Stimulated activated effector memory CD8-positive, alpha-beta T cell treated with anti-CD3 and anti-CD28 coated beads, Interleukin-12 subunit alpha, Interleukin-12 subunit beta, amount 100 ng/mL, for 72 hours (primary cell): ENCODE measurements around the gene ZMYND8.
"Not testable (repeated sequence)": the region's sequence is repeated elsewhere in the genome, so short reads cannot be mapped to it uniquely, and the experiment has no call there.

ENCODE experiments used
- ATAC-seq: fragments of 150-1000 bp; cut with Tn5 transposase; 2 replicates; pipeline ENCODE4 v1.10.0; 2021
- DNase-seq, 2 donors: peaks; one replicate each; pipeline ENCODE4 v3.0.0; 2021 to 2022; ENCODE audit warnings: low spot score in 2 of 2
- H3K27ac Mint-ChIP-seq: one replicate; pipeline ENCODE4 v1.8.0; 2022; ENCODE audit warnings: mild to moderate bottlenecking, mixed read lengths
- H3K36me3 Mint-ChIP-seq: one replicate; pipeline ENCODE4 v1.8.0; 2022; ENCODE audit warnings: mild to moderate bottlenecking, mixed read lengths
- H3K4me1 Mint-ChIP-seq: one replicate; pipeline ENCODE4 v1.8.0; 2022; ENCODE audit warnings: mixed read lengths
- H3K4me3 Mint-ChIP-seq: one replicate; pipeline ENCODE4 v1.8.0; 2022; ENCODE audit warnings: mild to moderate bottlenecking, mixed read lengths
- H3K9me3 Mint-ChIP-seq: one replicate; pipeline ENCODE4 v1.8.0; 2022; ENCODE audit warnings: mixed read lengths

Gene ZMYND8

GRCh38 chr20:47243003-47243402, 113.5 kb downstream of the ZMYND8 start:
- DNase-seq (no peak), ATAC-seq (no peak)
- peaks cover 95% of the 10 kb centered on the region for H3K36me3 Mint-ChIP-seq
- no peak overlapping the region for H3K27ac Mint-ChIP-seq
- no peak overlapping the region for H3K4me3 Mint-ChIP-seq
- H3K9me3 Mint-ChIP-seq: no peaks in the 10 kb centered on the region
- H3K4me1 Mint-ChIP-seq: no peaks in the 10 kb centered on the region

GRCh38 chr20:47241345-47241781, 115.1 kb downstream of the ZMYND8 start:
- H3K36me3 Mint-ChIP-seq: peaks cover 95% of the 10 kb centered on the region

GRCh38 chr20:47240096-47240495, 116.4 kb downstream of the ZMYND8 start:
- not testable (repeated sequence) for H3K4me1 Mint-ChIP-seq, H3K4me3 Mint-ChIP-seq, H3K9me3 Mint-ChIP-seq, DNase-seq, ATAC-seq, H3K27ac Mint-ChIP-seq
- peaks cover 95% of the 10 kb centered on the region for H3K36me3 Mint-ChIP-seq

More at GRCh38 chr20:47241345-47241781, 115.1 kb downstream of the ZMYND8 start:
- Mint-ChIP-seq H3K4me3 (no peak overlapping the region), H3K27ac (no peak overlapping the region), H3K4me1 (no peaks in the 10 kb centered on the region), H3K9me3 (no peaks in the 10 kb centered on the region)
- no peak for DNase-seq
- no peak for ATAC-seq

GRCh38 chr20:47239719-47240067, 116.8 kb downstream of the ZMYND8 start:
- Mint-ChIP-seq H3K36me3 (peaks cover 95% of the 10 kb centered on the region), H3K9me3 (no peaks in the 10 kb centered on the region), H3K4me1 (no peaks in the 10 kb centered on the region), H3K4me3 (no peak overlapping the region), H3K27ac (no peak overlapping the region)
- ATAC-seq (no peak), DNase-seq (no peak)

GRCh38 chr20:47238780-47239718, 117.5 kb downstream of the ZMYND8 start:
- H3K9me3 Mint-ChIP-seq: no peaks in the 10 kb centered on the region

GRCh38 chr20:47237715-47238114, 118.8 kb downstream of the ZMYND8 start:
- no peak overlapping the region for H3K27ac Mint-ChIP-seq
- peaks cover 99% of the 10 kb centered on the region for H3K36me3 Mint-ChIP-seq
- H3K9me3 Mint-ChIP-seq: no peaks in the 10 kb centered on the region
- no peak overlapping the region for H3K4me3 Mint-ChIP-seq
- DNase-seq (no peak), ATAC-seq (no peak)
- no peaks in the 10 kb centered on the region for H3K4me1 Mint-ChIP-seq

More at GRCh38 chr20:47238780-47239718, 117.5 kb downstream of the ZMYND8 start:
- DNase-seq (no peak), ATAC-seq (no peak)
- Mint-ChIP-seq H3K36me3 (peaks cover 97% of the 10 kb centered on the region), H3K27ac (no peak overlapping the region), H3K4me1 (no peaks in the 10 kb centered on the region), H3K4me3 (no peak overlapping the region)

GRCh38 chr20:47236639-47236900, 119.9 kb downstream of the ZMYND8 start:
- Mint-ChIP-seq H3K27ac (peak overlapping the region; percentile 15), H3K4me3 (no peak overlapping the region), H3K36me3 (peaks cover 99% of the 10 kb centered on the region), H3K9me3 (no peaks in the 10 kb centered on the region), H3K4me1 (no peaks in the 10 kb centered on the region)
- no peak for ATAC-seq
- no peak for DNase-seq

- no peak overlapping the region for H3K27ac Mint-ChIP-seq
- no peak overlapping the region for H3K4me3 Mint-ChIP-seq
- H3K36me3 Mint-ChIP-seq: peaks cover 99% of the 10 kb centered on the region
- no peaks in the 10 kb centered on the region for H3K9me3 Mint-ChIP-seq
- no peaks in the 10 kb centered on the region for H3K4me1 Mint-ChIP-seq
- ATAC-seq: no peak
- DNase-seq: no peak
Observed at GRCh38 chr20:47235853-47236638, 120.5 kb downstream of the ZMYND8 start.

- Mint-ChIP-seq H3K9me3 (no peaks in the 10 kb centered on the region), H3K27ac (no peak overlapping the region), H3K36me3 (peaks cover 100% of the 10 kb centered on the region), H3K4me1 (peaks cover 7% of the 10 kb centered on the region), H3K4me3 (no peak overlapping the region)
- ATAC-seq (no peak), DNase-seq (no peak)
Observed at GRCh38 chr20:47235111-47235510, 121.4 kb downstream of the ZMYND8 start.

GRCh38 chr20:47233333-47234188, 122.9 kb downstream of the ZMYND8 start:
- H3K4me1 Mint-ChIP-seq: peaks cover 7% of the 10 kb centered on the region
- ATAC-seq (no peak), DNase-seq (no peak)
- no peak overlapping the region for H3K27ac Mint-ChIP-seq
- peaks cover 100% of the 10 kb centered on the region for H3K36me3 Mint-ChIP-seq
- no peak overlapping the region for H3K4me3 Mint-ChIP-seq
- H3K9me3 Mint-ChIP-seq: no peaks in the 10 kb centered on the region

GRCh38 chr20:47232518-47232917, 124.0 kb downstream of the ZMYND8 start:
- H3K27ac Mint-ChIP-seq: no peak overlapping the region
- H3K4me1 Mint-ChIP-seq: peaks cover 7% of the 10 kb centered on the region
- DNase-seq: no peak
- no peak for ATAC-seq
- peaks cover 100% of the 10 kb centered on the region for H3K36me3 Mint-ChIP-seq
- no peaks in the 10 kb centered on the region for H3K9me3 Mint-ChIP-seq
- no peak overlapping the region for H3K4me3 Mint-ChIP-seq

- Mint-ChIP-seq H3K27ac (peak overlapping the region; percentile 71), H3K4me1 (peaks cover 7% of the 10 kb centered on the region), H3K9me3 (no peaks in the 10 kb centered on the region), H3K4me3 (no peak overlapping the region), H3K36me3 (peaks cover 100% of the 10 kb centered on the region)
- no peak for DNase-seq
- no peak for ATAC-seq
Observed at GRCh38 chr20:47231382-47232039, 125.0 kb downstream of the ZMYND8 start.

- no peaks in the 10 kb centered on the region for H3K9me3 Mint-ChIP-seq
- ATAC-seq: no peak
- DNase-seq: no peak
- peaks cover 7% of the 10 kb centered on the region for H3K4me1 Mint-ChIP-seq
- H3K27ac Mint-ChIP-seq: peak overlapping the region; percentile 71
- no peak overlapping the region for H3K4me3 Mint-ChIP-seq
- peaks cover 100% of the 10 kb centered on the region for H3K36me3 Mint-ChIP-seq
Observed at GRCh38 chr20:47230811-47231256, 125.7 kb downstream of the ZMYND8 start.

GRCh38 chr20:47228654-47229053, 127.8 kb downstream of the ZMYND8 start:
- H3K36me3 Mint-ChIP-seq: peaks cover 81% of the 10 kb centered on the region
- no peaks in the 10 kb centered on the region for H3K9me3 Mint-ChIP-seq
- H3K4me1 Mint-ChIP-seq: peaks cover 7% of the 10 kb centered on the region
- ATAC-seq (no peak), DNase-seq (no peak)
- H3K4me3 Mint-ChIP-seq: no peak overlapping the region
- H3K27ac Mint-ChIP-seq: no peak overlapping the region

- Mint-ChIP-seq H3K27ac (no peak overlapping the region), H3K36me3 (peaks cover 70% of the 10 kb centered on the region), H3K4me1 (peaks cover 7% of the 10 kb centered on the region), H3K4me3 (no peak overlapping the region), H3K9me3 (no peaks in the 10 kb centered on the region)
- ATAC-seq (no peak), DNase-seq (no peak)
Observed at GRCh38 chr20:47227576-47227975, 128.9 kb downstream of the ZMYND8 start.
